ENCODE data around the gene MEIS3.
A peak's percentile ranks its signal among the peaks of the same experiment; 100 is the strongest.

MEIS3 gene

GRCh38 chr19:47405197-47405550 lies 14.2 kb downstream of the MEIS3 start:
- Mint-ChIP-seq H3K4me1 (peaks cover 5% of the 10 kb centered on the region), H3K27me3 (ENCODE audit: low read depth, poor library complexity) (peaks cover 46% of the 10 kb centered on the region), H3K27ac (no peak overlapping the region), H3K9me3 (peaks cover 5% of the 10 kb centered on the region), H3K4me3 (no peak overlapping the region), H3K36me3 (ENCODE audit: low read depth) (peaks cover 20% of the 10 kb centered on the region)
- DNase-seq = no peak
- TF ChIP-seq CTCF (IDR thresholded peaks at IDR 0.05) = no peak

- H3K4me1 Mint-ChIP-seq = peaks cover 5% of the 10 kb centered on the region
- no peak for TF ChIP-seq CTCF (IDR thresholded peaks at IDR 0.05)
- no peak for DNase-seq
- H3K27ac Mint-ChIP-seq = no peak overlapping the region
- H3K27me3 Mint-ChIP-seq (ENCODE audit: low read depth, poor library complexity) = peaks cover 46% of the 10 kb centered on the region
- H3K9me3 Mint-ChIP-seq = peaks cover 5% of the 10 kb centered on the region
- peaks cover 20% of the 10 kb centered on the region for H3K36me3 Mint-ChIP-seq (ENCODE audit: low read depth)
- H3K4me3 Mint-ChIP-seq = no peak overlapping the region
These were observed 14.8 kb downstream of the MEIS3 start for GRCh38 chr19:47404334-47405196.

DNA sequence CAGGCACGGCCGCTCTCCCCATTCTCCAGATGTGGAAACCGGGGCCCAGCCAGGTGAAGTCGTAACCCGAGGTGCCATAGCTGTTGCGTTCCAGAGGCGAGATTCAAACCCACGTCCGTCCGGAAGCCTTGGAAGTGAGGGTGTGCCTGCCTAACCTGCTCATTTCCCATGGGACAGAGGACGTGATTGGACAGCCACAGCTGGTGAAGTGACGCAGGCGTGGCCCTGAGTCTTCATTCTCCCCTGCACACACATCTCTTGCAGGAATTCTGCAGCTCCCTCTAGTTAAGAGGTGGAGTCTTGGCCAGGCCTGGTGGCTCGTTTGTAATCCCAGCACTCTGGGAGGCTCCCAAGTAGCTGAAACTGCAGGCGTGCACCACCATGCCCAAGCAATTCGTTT lies 16.8 kb downstream of the MEIS3 start:
- no peaks in the 10 kb centered on the region for H3K9me3 Mint-ChIP-seq
- no peak for TF ChIP-seq CTCF (IDR thresholded peaks at IDR 0.05)
- no peak overlapping the region for H3K4me3 Mint-ChIP-seq
- peaks cover 24% of the 10 kb centered on the region for H3K4me1 Mint-ChIP-seq
- no peak for DNase-seq
- peaks cover 7% of the 10 kb centered on the region for H3K36me3 Mint-ChIP-seq (ENCODE audit: low read depth)
- peaks cover 38% of the 10 kb centered on the region for H3K27me3 Mint-ChIP-seq (ENCODE audit: low read depth, poor library complexity)
- no peak overlapping the region for H3K27ac Mint-ChIP-seq

GRCh38 chr19:47398707-47399597 lies 20.4 kb downstream of the MEIS3 start:
- Mint-ChIP-seq H3K4me3 (no peak overlapping the region), H3K9me3 (peaks cover under 1% of the 10 kb centered on the region), H3K4me1 (peaks cover 22% of the 10 kb centered on the region), H3K27ac (no peak overlapping the region), H3K27me3 (ENCODE audit: low read depth, poor library complexity) (peaks cover 17% of the 10 kb centered on the region), H3K36me3 (ENCODE audit: low read depth) (no peaks in the 10 kb centered on the region)
- no peak for TF ChIP-seq CTCF (IDR thresholded peaks at IDR 0.05)
- peak; percentile 23 for DNase-seq

GRCh38 chr19:47391510-47392223 lies 27.7 kb downstream of the MEIS3 start:
- peak; percentile 91 for TF ChIP-seq CTCF (IDR thresholded peaks at IDR 0.05)
- peaks cover 10% of the 10 kb centered on the region for H3K9me3 Mint-ChIP-seq
- H3K4me3 Mint-ChIP-seq = no peak overlapping the region

More at GRCh38 chr19:47391510-47392223, 27.7 kb downstream of the MEIS3 start:
- Mint-ChIP-seq H3K36me3 (ENCODE audit: low read depth) (no peaks in the 10 kb centered on the region), H3K27ac (no peak overlapping the region), H3K27me3 (ENCODE audit: low read depth, poor library complexity) (peaks cover 6% of the 10 kb centered on the region), H3K4me1 (no peaks in the 10 kb centered on the region)
- DNase-seq = peak; percentile 85

Measured in nephron progenitor cell (in vitro differentiated cells).